ENCODE measurements around the gene SMIM38. TPM values are rescaled to one million over a fixed set of nuclear protein-coding genes. Genes with fewer than 3 reads are reported as not detected.

SMIM38 gene
- total and polyA plus RNA-seq, 4 donors = 0.03 to 1.7 (median 0.07) TPM

- 75% methylated on average over 35 of the region's 35 CpGs for WGBS
These were observed 40.4 kb downstream of the SMIM38 start for GRCh38 chr11:69195824-69196782.

More at GRCh38 chr11:69195824-69196782, 40.4 kb downstream of the SMIM38 start:
- H3K9ac ChIP-seq (ENCODE audit: low read depth in 1 of 2, low read length in 2 of 2) = no peak overlapping the region
- no peaks in the 10 kb centered on the region for H3K9me3 ChIP-seq (ENCODE audit: control insufficient read depth in 4 of 4, low read length in 3 of 4)
- no peak overlapping the region for H3K27ac ChIP-seq (ENCODE audit: low read depth in 1 of 2, low read length in 2 of 2)
- TF ChIP-seq TAF1 (conservative IDR thresholded peaks at IDR 0.05) (no peak), ATF3 (IDR thresholded peaks at IDR 0.05) (no peak), HNF4A (conservative IDR thresholded peaks at IDR 0.05) (no peak), SP1 (IDR thresholded peaks at IDR 0.05) (no peak), CTCF (IDR thresholded peaks at IDR 0.05; ENCODE audit: low read depth, low read length, missing input control) (no peak), GABPA (IDR thresholded peaks at IDR 0.05 in 1 of 2, conservative IDR thresholded peaks at IDR 0.05 in 1 of 2) (no peak), NR2F2 (IDR thresholded peaks at IDR 0.05) (no peak), RXRA (IDR thresholded peaks at IDR 0.05) (no peak), YY1 (IDR thresholded peaks at IDR 0.05) (no peak), HNF4G (IDR thresholded peaks at IDR 0.05) (no peak), ZBTB33 (IDR thresholded peaks at IDR 0.05) (no peak), FOXA2 (IDR thresholded peaks at IDR 0.05) (no peak), FOXA1 (IDR thresholded peaks at IDR 0.05) (no peak), RAD21 (IDR thresholded peaks at IDR 0.05) (no peak), EGR1 (IDR thresholded peaks at IDR 0.05; ENCODE audit: low read depth in 2 of 2) (no peak), REST (IDR thresholded peaks at IDR 0.05) (no peak), JUND (IDR thresholded peaks at IDR 0.05) (no peak), MAX (IDR thresholded peaks at IDR 0.05) (no peak)
- no peak for DNase-seq (ENCODE audit: low spot score)
- no peaks in the 10 kb centered on the region for H3K36me3 ChIP-seq (ENCODE audit: control insufficient read depth in 4 of 4, insufficient read depth in 3 of 4, low read depth in 1 of 4, low read length in 3 of 4)
- no peak overlapping the region for H3K4me3 ChIP-seq (ENCODE audit: low read depth in 1 of 3, low read length in 3 of 3)
- H3K4me1 ChIP-seq (ENCODE audit: control insufficient read depth in 4 of 4, insufficient read depth in 4 of 4, low read length in 3 of 4) = no peaks in the 10 kb centered on the region
- H3K27me3 ChIP-seq (ENCODE audit: control insufficient read depth in 4 of 4, insufficient read depth in 4 of 4, low read length in 3 of 4) = no peaks in the 10 kb centered on the region
